NCI-H510A treated with DMSO at 0.1 percent for 48 hours (cell line): ENCODE measurements around the gene PTGES3L.
A peak's percentile ranks its signal among the peaks of the same experiment; 100 is the strongest.

Experiments used
- DNase-seq: peaks from one replicate; lab custom pipeline; 2025; lab: John Stamatoyannopoulos, UW

PTGES3L gene

DNA sequence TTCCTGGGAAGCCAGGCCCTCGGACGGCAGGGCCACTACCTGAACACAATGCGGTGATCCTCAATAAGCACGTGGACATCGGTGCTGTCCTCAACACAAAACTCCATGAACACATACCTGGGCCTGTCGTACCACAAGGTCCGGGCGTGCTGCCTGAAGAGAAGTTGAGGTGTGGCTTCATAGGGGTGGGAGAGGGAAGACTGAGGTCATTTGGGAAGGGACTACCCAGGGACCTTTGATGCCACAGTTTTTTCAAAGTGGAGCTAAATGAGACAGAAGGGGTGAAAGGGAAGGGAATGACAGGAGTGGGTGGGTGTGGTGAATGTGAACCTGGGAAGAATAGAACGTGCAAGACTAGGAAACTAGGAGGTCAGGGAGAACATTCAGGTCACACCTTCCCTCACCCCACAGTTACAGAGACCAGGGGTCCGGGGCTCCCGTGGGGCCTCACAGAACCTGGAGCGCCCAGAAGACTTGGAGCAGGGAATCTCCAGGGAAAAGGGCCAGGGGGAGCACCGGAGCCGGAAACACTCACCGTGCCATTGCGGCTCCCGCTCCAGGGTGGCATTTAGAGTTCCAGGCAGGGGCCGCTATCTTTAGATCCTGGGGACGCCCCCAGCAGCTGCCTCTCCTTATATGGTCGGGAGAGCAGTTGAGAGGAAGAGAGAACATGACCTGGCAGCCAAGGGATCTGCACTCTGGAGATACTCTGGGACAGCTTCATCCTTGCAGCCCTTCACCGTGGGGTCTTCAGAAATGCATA, at the start of gene PTGES3L:
Gene PTGES3L (minus strand): TSS at position 570 of the 763 bp plus-strand sequence. CDS start 27 bp downstream, at position 543.
- peak; percentile 73 for DNase-seq

DNA sequence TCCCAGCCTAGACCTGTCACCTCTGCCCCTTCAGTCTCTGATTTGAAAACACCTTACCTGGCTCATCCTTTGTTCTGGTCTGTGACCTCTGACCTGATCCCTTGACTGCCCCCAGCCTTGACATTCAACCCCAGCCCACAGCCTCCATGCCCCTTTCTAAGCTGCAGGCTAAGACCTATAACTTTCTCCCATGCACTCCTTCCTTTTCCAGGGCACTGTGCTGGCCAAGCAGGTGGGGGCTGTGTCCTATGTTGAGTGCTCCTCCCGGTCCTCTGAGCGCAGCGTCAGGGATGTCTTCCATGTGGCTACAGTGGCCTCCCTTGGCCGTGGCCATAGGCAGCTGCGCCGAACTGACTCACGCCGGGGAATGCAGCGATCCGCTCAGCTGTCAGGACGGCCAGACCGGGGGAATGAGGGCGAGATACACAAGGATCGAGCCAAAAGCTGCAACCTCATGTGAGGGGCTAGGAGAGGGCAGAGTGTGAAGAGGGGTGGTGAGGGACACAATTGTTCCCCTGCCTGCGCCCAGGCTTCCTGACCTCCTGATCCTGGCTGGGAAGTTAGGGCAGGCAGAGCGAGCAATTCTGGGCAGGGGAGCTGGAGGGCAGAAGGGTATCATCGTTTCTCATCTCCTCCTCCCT, 48.5 kb upstream of the PTGES3L start:
- no peak for DNase-seq

DNA sequence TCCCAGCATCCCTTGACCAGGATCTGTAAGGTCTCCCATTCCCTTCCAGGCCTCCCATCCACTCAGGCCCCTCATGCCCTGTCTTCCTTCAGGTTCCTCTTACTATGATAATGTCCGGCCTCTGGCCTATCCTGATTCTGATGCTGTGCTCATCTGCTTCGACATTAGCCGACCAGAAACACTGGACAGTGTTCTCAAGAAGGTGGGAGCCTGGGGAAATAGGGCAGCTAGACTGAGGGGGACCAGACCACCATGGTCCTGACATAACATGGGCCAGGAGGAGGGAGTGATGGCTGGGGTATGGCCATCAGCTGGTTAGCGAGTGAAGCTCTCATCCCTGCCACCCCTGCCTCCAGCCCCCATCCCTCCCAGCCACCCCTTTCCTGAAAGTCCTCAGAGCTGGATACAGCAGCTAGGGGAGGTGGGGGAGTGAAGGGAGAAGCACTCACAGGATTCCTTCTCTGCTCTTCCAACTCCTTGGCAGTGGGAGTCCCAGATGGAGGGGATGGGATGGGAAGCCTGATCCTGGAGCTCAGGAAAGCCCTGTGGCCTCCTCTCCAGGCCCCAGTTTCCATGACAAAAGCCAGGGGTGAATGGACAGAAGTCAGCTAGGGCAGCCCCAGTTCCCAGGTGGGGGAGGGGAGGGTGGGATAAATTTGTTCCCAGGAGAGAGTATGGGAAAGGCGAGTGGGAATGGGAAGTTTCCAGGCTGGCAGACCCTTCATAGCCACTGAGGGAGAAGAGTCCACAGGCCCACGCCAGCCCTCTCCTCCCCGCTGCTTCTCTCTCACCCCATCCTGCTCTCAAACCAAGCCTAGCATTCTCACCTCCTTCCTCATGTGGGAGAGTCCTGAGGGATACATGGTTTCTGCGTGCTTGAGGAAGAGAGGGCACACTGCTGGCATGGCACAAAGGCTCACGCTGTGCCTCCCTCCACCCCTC, 47.5 kb upstream of the PTGES3L start:
- DNase-seq, result no peak

DNA sequence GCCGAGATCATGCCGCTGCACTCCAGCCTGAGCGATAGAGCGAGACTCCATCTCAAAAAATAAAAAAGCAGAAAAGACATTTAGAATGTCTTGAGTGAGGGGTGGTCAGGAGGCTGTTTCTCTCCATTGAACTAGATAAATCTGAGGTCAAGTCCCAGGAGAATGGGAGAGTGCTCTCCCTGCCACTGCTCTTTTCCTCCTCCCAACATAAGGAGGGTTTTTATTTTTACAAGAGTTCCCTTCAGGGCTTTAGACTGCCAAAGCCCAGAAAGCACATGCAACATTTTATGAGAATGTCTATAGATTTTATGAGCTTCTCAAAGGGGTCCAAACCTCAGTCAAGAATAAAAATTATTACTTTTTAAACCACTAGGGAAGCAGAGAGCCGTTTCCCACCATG, 46.7 kb upstream of the PTGES3L start:
- no peak for DNase-seq

DNA sequence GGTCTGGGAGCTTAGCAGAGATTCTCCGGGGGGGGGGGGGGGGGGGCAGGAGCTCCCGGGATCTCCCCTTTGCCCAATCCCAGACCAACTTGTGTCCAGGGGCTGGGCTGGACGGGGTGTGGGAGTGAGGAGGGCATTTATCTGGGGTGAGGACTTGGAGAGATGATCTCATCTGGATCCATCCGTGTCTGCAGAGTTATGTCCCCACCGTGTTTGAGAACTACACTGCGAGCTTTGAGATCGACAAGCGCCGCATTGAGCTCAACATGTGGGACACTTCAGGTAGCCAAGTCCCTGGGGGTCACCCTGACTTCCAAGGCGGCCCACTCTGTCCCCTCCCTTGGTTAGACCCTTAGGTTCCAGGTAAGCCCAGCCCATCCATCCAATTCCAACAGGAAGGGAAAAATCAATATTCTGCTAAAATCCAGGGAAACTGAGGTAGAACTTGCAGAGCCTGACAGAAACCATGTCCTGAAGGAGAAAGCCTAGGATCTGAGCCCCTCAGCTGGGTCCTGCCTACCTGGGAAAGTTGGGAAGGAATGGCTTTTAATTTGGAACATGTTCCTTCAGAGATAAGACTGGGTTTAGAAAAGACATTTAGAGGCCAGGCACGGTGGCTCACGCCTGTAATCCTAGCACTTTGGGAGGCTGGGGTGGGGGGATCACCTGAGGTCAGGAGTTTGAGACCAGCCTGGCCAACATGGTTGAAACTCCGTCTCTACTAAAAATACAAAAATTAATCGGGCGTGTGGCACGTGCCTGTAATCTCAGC, 46.1 kb upstream of the PTGES3L start:
- no peak for DNase-seq

DNA sequence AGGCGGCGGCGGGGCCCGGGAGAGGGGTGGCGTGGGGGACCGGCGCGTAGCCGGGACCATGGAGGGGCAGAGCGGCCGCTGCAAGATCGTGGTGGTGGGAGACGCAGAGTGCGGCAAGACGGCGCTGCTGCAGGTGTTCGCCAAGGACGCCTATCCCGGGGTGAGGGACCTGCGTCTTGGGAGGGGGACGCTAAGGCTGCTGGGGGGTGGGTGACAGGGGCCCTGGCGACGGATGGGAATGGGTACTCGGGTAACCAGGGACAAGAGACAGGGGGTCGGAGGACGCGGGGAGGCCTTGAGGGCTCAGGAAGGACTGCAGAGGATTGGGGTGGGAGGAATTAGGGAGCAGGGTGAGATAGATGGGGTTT, 45.4 kb upstream of the PTGES3L start:
- DNase-seq, result no peak

DNA sequence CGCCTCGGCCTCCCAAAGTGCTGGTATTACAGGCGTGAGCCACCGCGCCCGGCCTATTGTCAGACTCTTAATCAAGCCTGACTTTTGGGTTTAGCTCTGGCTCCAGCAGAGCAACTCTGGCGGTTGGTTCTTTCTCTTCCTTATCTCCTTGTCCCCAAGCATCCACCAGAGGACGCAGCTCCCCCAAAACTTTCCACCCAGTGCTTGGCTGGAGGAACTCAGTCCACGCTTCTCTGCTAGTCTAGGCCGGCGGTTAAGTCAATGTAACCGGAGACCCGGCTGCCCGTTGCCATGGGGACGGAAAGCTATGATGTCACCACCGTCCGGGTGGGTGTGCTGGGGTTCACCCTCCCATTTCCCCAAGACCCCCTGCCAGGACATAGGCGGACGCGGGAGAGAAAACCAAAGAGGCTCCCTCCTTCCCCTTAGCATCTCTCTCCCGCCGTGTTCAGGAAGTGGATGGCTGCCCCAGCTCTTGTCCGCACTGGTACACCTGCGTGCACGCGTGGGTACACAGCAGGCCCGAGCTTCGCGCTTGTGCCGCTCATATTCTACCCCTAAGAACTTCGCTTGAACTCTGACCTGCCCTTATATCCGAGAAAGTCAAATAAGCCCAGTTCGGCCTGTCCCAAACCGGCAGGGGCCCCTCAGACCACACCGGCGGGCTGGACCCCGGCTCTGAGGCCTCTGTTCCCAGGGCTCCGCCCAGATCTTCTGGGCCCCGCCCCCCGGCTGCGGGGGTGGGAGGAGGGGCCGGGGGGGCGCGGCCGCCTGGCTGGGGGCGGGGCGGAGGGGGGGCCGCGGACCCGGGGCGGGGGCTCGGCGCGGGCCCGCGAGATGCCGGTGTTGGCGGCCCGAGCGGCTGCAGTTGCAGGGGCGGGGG, 44.8 kb upstream of the PTGES3L start, which contains the start of gene RND2:
Gene RND2 (plus strand): TSS at position 825 of the 883 bp plus-strand sequence. CDS start 117 bp downstream, outside the sequence.
- DNase-seq, result peak; percentile 82

DNA sequence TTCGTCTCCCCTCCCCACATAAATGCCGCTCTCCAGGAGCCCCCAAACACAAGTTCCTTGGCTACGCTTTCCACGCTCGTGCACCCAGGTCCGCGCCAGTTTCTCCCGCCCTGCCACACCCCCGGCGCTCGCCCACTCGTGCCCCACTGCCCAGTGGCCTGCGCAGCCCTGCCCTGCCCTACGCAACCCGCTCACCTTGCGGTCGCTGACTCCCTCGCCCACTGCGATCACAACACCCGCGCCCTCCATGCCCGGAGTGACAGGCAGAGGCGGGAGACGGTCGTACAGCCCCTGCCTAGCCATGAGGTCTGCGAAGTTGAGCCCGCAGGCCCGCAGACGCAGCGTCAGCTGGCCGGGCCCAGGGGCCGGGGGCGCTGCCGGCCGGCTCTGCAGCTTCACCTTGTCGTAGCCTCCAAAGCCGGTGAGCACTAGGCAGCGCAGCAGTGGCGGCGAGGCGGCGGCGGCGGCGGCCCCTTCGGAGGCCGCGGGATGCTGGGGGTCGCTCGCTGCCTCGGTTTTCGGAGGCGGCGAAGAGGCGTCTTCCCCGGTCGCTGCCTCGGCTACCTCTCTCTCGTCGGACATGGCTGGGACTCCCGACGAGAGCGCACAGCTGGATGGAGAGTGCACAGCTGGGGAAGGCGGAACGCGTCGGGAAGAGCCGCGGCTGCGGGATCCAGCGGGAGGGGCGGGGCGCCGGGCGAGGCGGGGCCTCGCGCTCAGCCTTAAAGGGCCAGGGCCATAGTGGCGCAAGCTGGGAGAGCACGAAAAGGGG, 42.0 kb upstream of the PTGES3L start, which contains the start of gene VAT1:
Gene VAT1 (minus strand): TSS at position 645 of the 772 bp plus-strand sequence. CDS start 63 bp downstream, at position 582.
- peak; percentile 72 for DNase-seq

DNA sequence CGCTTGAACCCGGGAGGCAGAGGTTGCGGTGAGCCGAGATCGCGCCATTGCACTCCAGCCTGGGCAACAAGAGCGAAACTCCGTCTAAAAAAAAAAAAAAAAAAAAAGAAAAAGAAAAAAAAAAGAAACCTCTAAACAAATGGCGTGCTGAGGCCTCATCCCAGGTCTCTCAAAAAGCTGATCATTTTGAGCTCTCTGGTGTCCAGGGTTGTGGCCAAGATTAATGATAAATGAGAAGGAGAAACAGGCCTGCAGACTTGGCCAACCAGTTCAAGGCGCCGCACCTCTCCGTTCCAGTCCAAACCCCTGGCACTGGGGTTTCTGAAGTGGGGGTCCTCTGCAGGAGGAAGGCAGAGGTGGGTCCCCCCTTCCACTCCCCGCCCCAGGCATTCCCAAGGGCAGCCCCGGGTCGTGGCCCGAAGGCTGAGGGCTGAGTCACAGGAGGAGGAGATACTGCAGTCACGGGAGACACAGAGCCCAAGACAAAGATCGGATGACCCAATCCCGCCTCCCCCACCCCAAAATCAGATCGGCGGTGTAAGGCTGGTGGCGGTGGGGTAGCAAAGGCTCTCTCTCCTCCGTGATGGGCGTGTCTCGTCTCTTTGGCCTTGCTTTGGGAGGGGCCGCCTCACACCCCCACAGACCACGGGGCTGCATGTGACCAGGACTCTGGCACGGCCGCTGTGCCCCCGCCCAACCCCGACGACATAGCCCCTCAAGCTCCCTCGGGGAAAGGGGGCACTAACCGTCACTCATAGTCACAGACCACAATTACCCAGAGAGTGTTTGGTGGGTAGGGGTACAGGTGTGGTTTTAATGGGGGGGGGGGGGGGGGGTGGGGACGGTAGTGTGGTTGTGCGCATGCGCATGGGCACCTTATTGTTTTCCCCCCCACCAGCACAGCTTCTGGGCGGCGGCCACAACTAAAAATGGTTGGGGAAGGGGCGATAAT, 41.2 kb upstream of the PTGES3L start:
- DNase-seq, result no peak

DNA sequence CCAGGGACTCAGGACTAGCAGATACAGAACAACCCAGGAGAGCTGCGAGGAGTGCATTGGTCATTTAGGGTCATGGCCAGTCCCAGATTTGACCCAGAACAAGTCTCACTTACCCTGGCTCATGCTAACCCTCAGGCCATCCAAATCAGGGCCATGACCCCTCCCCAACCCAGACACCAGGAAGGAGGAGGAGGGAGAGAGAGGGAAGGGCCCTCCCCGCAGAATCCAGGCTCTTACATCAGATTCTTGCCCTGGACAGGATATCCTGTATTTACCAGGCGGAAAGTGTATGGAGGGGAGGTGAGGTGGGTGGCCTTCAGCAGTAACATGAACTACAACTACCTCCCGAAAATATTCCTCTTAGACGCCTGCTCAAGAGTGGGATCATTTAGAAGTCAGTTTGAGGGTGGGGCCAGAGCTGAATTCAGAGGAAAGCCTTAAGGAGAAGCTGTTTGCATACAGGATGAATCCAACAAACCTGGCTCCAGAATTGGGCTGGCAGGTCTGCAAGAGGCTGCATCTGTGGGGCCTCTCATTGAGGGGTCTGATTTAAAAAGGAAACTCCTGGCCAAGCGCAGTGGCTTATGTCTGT, 40.2 kb upstream of the PTGES3L start:
- no peak for DNase-seq

DNA sequence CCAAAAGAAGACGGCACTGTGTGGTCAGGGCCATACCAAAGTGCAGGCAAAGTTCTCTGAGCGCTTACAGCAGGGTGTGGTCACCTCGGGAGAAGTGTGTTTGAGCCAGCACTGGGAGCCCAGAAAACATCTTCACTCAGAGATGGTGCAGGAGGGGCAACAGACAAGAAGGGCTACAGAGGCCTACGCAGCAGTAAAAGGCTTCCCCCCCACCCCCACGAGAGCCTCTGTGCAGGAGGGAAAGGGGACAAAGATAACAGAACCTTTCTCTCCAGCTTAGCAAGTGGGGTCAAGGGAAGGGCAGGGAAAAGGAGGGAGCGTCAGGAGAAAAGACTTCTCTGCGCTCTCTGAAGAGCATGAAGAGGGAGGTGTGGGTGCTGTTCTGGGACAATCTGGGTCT, 39.5 kb upstream of the PTGES3L start:
- no peak for DNase-seq

DNA sequence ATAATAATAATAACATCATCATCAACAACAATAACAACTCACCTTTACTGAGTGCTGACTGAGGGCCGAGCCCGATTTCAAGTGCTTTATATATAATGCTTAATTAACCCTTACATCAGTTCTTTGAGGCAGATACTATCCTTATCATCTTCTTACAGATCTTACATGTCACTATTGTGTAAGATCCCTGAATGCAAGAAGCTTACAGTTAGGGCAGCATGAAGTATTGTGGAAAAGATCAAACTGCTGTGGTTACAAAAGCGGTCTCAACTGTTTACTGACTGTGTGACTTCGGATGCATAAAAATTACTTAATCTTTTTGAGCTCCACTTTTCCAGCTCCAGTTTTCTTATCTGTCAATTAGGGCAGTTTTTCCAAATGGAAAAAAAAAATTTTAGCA, 39.1 kb upstream of the PTGES3L start:
- DNase-seq, result no peak

DNA sequence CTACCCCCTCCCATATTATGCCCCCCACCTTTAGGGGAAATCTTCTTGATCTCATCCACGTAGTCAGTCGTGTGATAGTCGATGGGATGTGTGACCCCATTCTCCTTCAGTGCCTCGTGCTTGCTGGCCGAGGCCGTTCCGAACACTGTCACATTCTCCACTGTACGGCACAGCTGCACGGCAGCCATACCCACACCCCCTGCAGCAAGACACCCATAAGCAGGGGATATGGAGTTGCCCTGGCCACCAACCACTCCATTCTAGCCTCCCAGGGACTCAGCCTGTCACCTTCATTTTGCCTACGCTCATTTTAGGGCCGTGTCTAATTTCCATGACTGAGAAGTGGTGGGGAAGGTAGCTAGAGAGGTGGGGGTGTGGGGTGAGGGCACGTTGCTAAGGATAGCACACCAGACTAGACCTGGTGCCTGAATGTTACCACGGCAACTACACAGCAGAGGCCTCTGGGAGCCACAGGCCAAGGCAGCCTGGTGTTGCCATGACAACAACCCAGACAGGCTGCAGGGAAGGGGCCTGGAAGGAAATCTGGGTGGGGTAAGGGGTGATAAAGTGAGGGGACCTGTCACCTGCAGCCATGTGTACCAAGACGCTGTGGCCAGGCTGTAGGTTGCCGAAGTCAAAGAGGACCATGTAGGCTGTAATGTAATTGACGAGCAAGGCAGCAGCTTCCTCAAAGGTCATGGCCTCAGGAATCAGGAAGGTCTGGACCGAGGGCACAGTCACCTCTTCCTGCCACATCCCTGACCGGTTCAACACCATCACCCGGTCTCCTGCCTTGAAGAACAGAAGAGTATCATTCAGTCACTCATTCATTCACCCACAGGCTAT, 38.4 kb upstream of the PTGES3L start:
- no peak for DNase-seq

DNA sequence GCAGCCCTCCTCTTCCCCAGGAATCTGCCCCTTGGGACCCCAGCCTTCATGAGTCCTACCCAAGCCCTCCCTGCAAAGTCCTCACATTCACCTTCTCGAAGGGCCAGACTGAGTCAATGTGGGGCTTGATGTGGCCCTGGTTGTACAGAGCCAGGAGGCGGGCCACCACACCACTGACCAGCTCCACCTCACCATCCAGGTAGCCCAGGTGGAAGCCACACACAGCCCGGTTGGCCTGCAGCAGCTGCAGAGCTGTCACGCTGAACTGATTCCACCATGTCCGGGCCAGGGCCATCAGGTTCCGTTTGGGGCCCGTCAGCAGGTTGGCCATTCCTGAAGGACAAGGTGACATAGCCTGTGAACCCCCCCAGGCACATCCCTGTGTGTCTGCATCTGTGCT, 36.3 kb upstream of the PTGES3L start:
- DNase-seq, result no peak

DNA sequence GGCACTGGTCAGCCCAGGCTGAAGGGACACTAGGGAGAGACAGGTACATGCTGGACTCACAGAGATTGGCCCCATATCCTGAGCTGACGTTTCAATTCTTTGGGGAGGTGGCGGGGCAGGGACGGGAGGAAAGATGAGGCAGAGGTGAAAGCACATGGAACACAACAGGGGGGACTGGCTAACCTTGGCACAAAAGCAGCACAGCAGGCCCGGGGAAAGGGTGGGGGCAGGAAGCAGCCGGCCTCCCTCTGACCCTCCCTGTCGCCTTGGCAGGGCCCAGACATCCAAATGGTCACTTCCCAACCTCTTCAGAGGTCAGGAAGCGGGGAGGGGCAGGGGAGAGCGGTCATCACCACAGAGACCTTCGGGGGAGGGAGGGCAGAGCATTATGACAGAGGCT, 35.7 kb upstream of the PTGES3L start:
- no peak for DNase-seq

DNA sequence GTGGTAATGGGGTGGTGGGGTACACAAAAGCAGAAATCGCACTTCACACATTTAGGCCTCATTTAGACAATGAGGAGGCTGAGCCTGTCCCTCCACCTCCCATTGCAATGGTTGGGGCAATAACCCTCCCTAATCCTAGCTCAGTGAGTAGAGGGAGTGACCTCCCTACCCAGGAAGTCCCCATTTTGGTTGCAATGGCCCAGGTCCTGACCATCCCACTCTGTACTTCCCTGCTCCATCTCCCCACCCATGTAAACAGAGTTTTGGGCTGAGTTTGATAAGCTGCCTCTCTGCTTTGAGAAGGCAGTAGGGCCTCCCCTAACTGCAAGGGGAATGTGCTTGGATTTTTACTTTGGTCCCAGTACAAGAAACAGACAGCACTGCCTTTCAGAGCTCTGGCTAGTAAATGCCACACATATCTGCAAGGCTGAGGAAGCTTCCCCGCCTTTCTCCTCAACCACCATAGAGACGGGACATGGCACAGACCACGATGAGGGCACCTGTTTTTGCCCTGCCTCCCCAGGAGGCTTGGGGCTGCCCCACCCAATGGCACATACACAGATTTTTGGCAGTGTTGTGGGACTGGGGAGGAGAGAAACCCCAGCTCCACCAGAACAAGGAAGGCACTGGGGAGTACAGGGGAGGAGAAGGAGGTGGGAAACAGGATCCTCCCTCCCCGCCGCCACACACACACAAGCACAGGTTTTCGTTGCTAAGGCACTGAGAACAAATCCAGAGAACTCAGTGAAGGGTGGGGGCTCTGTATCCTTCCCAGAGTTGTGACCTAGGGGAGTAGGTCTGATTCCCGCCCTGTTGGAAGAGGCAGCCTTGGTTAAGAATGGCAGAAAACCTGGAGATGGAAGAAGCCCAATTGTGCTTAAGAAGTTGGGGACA, 35.0 kb upstream of the PTGES3L start:
- no peak for DNase-seq
